ENCODE measurements around the gene ESPN. TPM values are rescaled to one million over a fixed set of nuclear protein-coding genes. Genes with fewer than 3 reads are reported as not detected.
A peak's percentile ranks its signal among the peaks of the same experiment; 100 is the strongest.

Gene ESPN
- total and polyA plus RNA-seq, 2 of the 8 experiments (the other 6 are each of a cell fraction or from before 2014, with no cell fraction given) = 5.2 to 16.3 TPM

DNA sequence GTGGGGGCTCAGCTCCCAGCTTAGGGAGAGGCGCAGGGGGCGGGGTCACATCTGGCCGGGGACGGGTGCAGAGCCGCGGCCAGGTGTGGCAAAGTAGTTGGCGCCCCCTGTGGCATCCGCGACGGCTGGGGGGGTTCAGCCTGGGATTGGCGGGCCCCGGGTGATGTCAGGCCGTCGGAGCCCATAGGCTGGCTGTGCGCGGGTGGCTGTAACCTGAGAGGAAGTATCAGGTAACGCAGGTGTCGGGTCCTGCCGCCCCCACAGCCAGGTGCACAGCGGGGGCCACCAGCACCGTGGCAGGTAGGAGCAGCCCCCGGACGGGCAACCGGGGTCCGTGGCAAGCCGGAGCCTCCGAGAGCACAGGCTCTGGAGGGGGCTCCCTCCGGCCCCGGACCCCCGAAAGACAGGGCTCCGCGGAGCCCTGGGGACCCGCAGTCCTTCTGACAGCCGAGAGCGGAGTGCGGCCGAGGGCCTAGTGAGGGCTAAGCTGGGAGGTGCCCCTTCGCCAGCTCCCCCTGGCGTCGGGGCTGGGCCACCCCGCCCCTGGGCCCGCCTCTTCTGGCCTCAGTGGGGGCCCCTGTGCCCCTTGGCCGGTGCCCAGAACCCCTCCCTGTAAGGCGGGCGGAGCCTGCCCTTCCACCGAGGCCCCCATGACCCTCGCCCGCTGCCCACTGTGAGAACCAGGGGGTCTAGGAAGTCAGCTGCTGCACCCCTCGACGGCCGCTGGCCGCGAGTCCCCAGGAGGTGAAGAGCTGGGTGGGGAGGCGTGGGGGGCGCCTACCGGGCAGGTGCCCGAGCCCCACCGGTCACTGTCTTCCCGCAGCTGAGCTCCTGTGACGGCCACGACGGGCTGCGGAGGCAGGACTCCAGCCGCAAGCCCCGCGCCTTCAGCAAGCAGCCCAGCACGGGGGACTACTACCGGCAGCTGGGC lies 23.5 kb downstream of the ESPN start (continued):
- TF ChIP-seq, protein P1, sequence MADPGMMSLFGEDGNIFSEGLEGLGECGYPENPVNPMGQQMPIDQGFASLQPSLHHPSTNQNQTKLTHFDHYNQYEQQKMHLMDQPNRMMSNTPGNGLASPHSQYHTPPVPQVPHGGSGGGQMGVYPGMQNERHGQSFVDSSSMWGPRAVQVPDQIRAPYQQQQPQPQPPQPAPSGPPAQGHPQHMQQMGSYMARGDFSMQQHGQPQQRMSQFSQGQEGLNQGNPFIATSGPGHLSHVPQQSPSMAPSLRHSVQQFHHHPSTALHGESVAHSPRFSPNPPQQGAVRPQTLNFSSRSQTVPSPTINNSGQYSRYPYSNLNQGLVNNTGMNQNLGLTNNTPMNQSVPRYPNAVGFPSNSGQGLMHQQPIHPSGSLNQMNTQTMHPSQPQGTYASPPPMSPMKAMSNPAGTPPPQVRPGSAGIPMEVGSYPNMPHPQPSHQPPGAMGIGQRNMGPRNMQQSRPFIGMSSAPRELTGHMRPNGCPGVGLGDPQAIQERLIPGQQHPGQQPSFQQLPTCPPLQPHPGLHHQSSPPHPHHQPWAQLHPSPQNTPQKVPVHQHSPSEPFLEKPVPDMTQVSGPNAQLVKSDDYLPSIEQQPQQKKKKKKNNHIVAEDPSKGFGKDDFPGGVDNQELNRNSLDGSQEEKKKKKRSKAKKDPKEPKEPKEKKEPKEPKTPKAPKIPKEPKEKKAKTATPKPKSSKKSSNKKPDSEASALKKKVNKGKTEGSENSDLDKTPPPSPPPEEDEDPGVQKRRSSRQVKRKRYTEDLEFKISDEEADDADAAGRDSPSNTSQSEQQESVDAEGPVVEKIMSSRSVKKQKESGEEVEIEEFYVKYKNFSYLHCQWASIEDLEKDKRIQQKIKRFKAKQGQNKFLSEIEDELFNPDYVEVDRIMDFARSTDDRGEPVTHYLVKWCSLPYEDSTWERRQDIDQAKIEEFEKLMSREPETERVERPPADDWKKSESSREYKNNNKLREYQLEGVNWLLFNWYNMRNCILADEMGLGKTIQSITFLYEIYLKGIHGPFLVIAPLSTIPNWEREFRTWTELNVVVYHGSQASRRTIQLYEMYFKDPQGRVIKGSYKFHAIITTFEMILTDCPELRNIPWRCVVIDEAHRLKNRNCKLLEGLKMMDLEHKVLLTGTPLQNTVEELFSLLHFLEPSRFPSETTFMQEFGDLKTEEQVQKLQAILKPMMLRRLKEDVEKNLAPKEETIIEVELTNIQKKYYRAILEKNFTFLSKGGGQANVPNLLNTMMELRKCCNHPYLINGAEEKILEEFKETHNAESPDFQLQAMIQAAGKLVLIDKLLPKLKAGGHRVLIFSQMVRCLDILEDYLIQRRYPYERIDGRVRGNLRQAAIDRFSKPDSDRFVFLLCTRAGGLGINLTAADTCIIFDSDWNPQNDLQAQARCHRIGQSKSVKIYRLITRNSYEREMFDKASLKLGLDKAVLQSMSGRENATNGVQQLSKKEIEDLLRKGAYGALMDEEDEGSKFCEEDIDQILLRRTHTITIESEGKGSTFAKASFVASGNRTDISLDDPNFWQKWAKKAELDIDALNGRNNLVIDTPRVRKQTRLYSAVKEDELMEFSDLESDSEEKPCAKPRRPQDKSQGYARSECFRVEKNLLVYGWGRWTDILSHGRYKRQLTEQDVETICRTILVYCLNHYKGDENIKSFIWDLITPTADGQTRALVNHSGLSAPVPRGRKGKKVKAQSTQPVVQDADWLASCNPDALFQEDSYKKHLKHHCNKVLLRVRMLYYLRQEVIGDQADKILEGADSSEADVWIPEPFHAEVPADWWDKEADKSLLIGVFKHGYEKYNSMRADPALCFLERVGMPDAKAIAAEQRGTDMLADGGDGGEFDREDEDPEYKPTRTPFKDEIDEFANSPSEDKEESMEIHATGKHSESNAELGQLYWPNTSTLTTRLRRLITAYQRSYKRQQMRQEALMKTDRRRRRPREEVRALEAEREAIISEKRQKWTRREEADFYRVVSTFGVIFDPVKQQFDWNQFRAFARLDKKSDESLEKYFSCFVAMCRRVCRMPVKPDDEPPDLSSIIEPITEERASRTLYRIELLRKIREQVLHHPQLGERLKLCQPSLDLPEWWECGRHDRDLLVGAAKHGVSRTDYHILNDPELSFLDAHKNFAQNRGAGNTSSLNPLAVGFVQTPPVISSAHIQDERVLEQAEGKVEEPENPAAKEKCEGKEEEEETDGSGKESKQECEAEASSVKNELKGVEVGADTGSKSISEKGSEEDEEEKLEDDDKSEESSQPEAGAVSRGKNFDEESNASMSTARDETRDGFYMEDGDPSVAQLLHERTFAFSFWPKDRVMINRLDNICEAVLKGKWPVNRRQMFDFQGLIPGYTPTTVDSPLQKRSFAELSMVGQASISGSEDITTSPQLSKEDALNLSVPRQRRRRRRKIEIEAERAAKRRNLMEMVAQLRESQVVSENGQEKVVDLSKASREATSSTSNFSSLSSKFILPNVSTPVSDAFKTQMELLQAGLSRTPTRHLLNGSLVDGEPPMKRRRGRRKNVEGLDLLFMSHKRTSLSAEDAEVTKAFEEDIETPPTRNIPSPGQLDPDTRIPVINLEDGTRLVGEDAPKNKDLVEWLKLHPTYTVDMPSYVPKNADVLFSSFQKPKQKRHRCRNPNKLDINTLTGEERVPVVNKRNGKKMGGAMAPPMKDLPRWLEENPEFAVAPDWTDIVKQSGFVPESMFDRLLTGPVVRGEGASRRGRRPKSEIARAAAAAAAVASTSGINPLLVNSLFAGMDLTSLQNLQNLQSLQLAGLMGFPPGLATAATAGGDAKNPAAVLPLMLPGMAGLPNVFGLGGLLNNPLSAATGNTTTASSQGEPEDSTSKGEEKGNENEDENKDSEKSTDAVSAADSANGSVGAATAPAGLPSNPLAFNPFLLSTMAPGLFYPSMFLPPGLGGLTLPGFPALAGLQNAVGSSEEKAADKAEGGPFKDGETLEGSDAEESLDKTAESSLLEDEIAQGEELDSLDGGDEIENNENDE (IDR thresholded peaks at IDR 0.05; ENCODE audit: insufficient replicate concordance, low read length) = no peak
- TF ChIP-seq SP1 (IDR thresholded peaks at IDR 0.05; ENCODE audit: low read depth, low read length) (no peak), BCL11A (IDR thresholded peaks at IDR 0.05; ENCODE audit: low read depth in 2 of 2, low read length in 2 of 2) (no peak), JUN (IDR thresholded peaks at IDR 0.05; ENCODE audit: low read depth, low read length) (no peak), TCF12 (IDR thresholded peaks at IDR 0.05; ENCODE audit: low read depth, low read length) (0 out of 2 replicates have a peak, but pooled peaks have one; percentile 32), TAF1 (IDR thresholded peaks at IDR 0.05; ENCODE audit: low read depth, low read length) (no peak), KDM4A (IDR thresholded peaks at IDR 0.05; ENCODE audit: low read depth, low read length, severe bottlenecking) (peak; percentile 11), ASH2L (IDR thresholded peaks at IDR 0.05; ENCODE audit: low read length) (no peak)
- TF ChIP-seq, protein P2, sequence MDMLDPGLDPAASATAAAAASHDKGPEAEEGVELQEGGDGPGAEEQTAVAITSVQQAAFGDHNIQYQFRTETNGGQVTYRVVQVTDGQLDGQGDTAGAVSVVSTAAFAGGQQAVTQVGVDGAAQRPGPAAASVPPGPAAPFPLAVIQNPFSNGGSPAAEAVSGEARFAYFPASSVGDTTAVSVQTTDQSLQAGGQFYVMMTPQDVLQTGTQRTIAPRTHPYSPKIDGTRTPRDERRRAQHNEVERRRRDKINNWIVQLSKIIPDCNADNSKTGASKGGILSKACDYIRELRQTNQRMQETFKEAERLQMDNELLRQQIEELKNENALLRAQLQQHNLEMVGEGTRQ (IDR thresholded peaks at IDR 0.05; ENCODE audit: low read length) = 0 out of 2 replicates have a peak, but pooled peaks have one; percentile 20

Measured in H1 (cell line).